Epithelial cell of esophagus (primary cell): Measurements from ENCODE around the gene DROSHA.

Source experiments
- DNase-seq: peaks from one replicate; pipeline ENCODE4 v3.0.0; 2010; ENCODE audit warnings: low read depth
- H3K4me3 ChIP-seq: 2 replicates; pipeline ENCODE4 v1.5.1; 2011; ENCODE audit warnings: mild to moderate bottlenecking, low read length, control low read depth
- CTCF ChIP-seq: IDR thresholded peaks from 2 replicates; pipeline ENCODE4 v1.5.1; 2011; ENCODE audit warnings: low read depth, mild to moderate bottlenecking, low read length, control low read depth, inconsistent platforms; ENCODE audit not compliant: insufficient read depth; ENCODE audit errors: missing control alignments

The DROSHA gene

GRCh38 chr5:31443572-31443971 is 88.3 kb downstream of the DROSHA start:
- no peak for TF ChIP-seq CTCF
- no peak for DNase-seq
- no peak overlapping the region for H3K4me3 ChIP-seq

- H3K4me3 ChIP-seq = no peak overlapping the region
- no peak for DNase-seq
- TF ChIP-seq CTCF = no peak
Measured at GRCh38 chr5:31442058-31442745, 89.7 kb downstream of the DROSHA start.

- no peak overlapping the region for H3K4me3 ChIP-seq
- no peak for DNase-seq
- TF ChIP-seq CTCF = no peak
Measured at GRCh38 chr5:31436851-31437250, 95.0 kb downstream of the DROSHA start.

- no peak for TF ChIP-seq CTCF
- no peak for DNase-seq
- H3K4me3 ChIP-seq = no peak overlapping the region
Measured at GRCh38 chr5:31435730-31436129, 96.2 kb downstream of the DROSHA start.

- DNase-seq = no peak
- no peak overlapping the region for H3K4me3 ChIP-seq
- no peak for TF ChIP-seq CTCF
Measured at GRCh38 chr5:31434898-31435297, 97.0 kb downstream of the DROSHA start.

GRCh38 chr5:31433229-31433628 is 98.7 kb downstream of the DROSHA start:
- no peak for TF ChIP-seq CTCF
- DNase-seq = no peak

GRCh38 chr5:31427724-31428309 is 104.1 kb downstream of the DROSHA start:
- no peak overlapping the region for H3K4me3 ChIP-seq
- TF ChIP-seq CTCF = no peak
- DNase-seq = no peak

More at GRCh38 chr5:31433229-31433628, 98.7 kb downstream of the DROSHA start:
- no peak overlapping the region for H3K4me3 ChIP-seq
